M059J (cell line): ENCODE measurements around the gene SHROOM2. TPM values are rescaled to one million over a fixed set of nuclear protein-coding genes. Genes with fewer than 3 reads are reported as not detected.

Source experiments
- DNase-seq: peaks from one replicate; pipeline ENCODE4 v3.0.0-alpha.2; 2012; ENCODE audit warnings: low read depth
- total RNA-seq: library from RNA; depleted of rRNA; stranded (reverse); fragments of >200 nt; shearing (Covaris generic); gene quantifications from 2 replicates; pipeline ENCODE4 v1.2.3, GENCODE V29; 2014

The SHROOM2 gene
- total RNA-seq, 1 experiment from 2014 or later = 4.4 TPM

GRCh38 chrX:9940421-9940820, 154.2 kb downstream of the SHROOM2 start:
- DNase-seq = peak; percentile 94

- DNase-seq = no peak
Measured at GRCh38 chrX:9942086-9942485, 155.9 kb downstream of the SHROOM2 start.

- DNase-seq = no peak
Measured at GRCh38 chrX:9943420-9943819, 157.2 kb downstream of the SHROOM2 start.

- DNase-seq = no peak
Measured at GRCh38 chrX:9947131-9947794, 161.0 kb downstream of the SHROOM2 start.

GRCh38 chrX:9948406-9948805, 162.2 kb downstream of the SHROOM2 start:
- DNase-seq = peak; percentile 67

- DNase-seq = no peak
Measured at GRCh38 chrX:9952300-9952699, 166.1 kb downstream of the SHROOM2 start.

GRCh38 chrX:9953396-9953795, 167.2 kb downstream of the SHROOM2 start:
- DNase-seq = no peak

- no peak for DNase-seq
Measured at GRCh38 chrX:9955506-9955905, 169.3 kb downstream of the SHROOM2 start.

GRCh38 chrX:9957743-9958142, 171.5 kb downstream of the SHROOM2 start:
- DNase-seq = no peak

- no peak for DNase-seq
Measured at GRCh38 chrX:9958183-9958582, 172.0 kb downstream of the SHROOM2 start.

- no peak for DNase-seq
Measured at GRCh38 chrX:9961750-9962149, 175.5 kb downstream of the SHROOM2 start.

GRCh38 chrX:9966775-9967408, 180.7 kb downstream of the SHROOM2 start, which contains the start of gene CLDN34:
Gene CLDN34, plus strand, starts transcription at chrX:9967358. Its CDS starts 0 bp downstream, at chrX:9967358.
- no peak for DNase-seq

GRCh38 chrX:9977635-9978034, 191.4 kb downstream of the SHROOM2 start:
- no peak for DNase-seq

- DNase-seq = no peak
Measured at GRCh38 chrX:9980401-9980800, 194.2 kb downstream of the SHROOM2 start.

- no peak for DNase-seq
Measured at GRCh38 chrX:9980927-9981326, 194.7 kb downstream of the SHROOM2 start.

GRCh38 chrX:9983441-9983840, 197.2 kb downstream of the SHROOM2 start:
- no peak for DNase-seq

GRCh38 chrX:9983846-9984245, 197.6 kb downstream of the SHROOM2 start:
- no peak for DNase-seq

- peak; percentile 36 for DNase-seq
Measured at GRCh38 chrX:9988762-9989161, 202.5 kb downstream of the SHROOM2 start.

- no peak for DNase-seq
Measured at GRCh38 chrX:9992061-9992460, 205.8 kb downstream of the SHROOM2 start.

GRCh38 chrX:9992724-9993123, 206.5 kb downstream of the SHROOM2 start:
- no peak for DNase-seq

GRCh38 chrX:9995855-9996339, 209.7 kb downstream of the SHROOM2 start:
- DNase-seq = peak; percentile 71

GRCh38 chrX:9997041-9997440, 210.8 kb downstream of the SHROOM2 start:
- no peak for DNase-seq

GRCh38 chrX:9997524-9997923, 211.3 kb downstream of the SHROOM2 start:
- DNase-seq = no peak
